Lower lobe of right lung (tissue), 2 donors: ENCODE measurements around the gene PEF1. TPM values are rescaled to one million over a fixed set of nuclear protein-coding genes. Genes with fewer than 3 reads are reported as not detected.

Experiments
- ATAC-seq, 2 donors: fragments of 200-7000 bp; cut with Tn5 transposase; one replicate each; pipeline ENCODE4 v1.9.1; 2020 to 2022; ENCODE audit warnings: mild to moderate bottlenecking in 2 of 2, moderate library complexity in 2 of 2
- DNase-seq: peaks from one replicate; pipeline ENCODE4 v3.0.0-alpha.2; 2020
- H3K27ac ChIP-seq: fragments of 200-600 bp; one replicate; pipeline ENCODE4 v1.8.0; 2022
- H3K27me3 ChIP-seq: fragments of 200-600 bp; one replicate; pipeline ENCODE4 v1.8.0; 2022; ENCODE audit warnings: low read depth
- H3K36me3 ChIP-seq: fragments of 200-600 bp; one replicate; pipeline ENCODE4 v1.8.0; 2022; ENCODE audit warnings: mild to moderate bottlenecking
- H3K4me1 ChIP-seq: fragments of 200-600 bp; one replicate; pipeline ENCODE4 v1.8.0; 2022
- H3K4me3 ChIP-seq: fragments of 200-600 bp; one replicate; pipeline ENCODE4 v1.8.0; 2022; ENCODE audit warnings: mild to moderate bottlenecking
- H3K9me3 ChIP-seq: fragments of 200-600 bp; one replicate; pipeline ENCODE4 v1.8.0; 2022
- intact Hi-C: fragments of 100-400 bp; cut with DNase I; formaldehyde crosslinking; loops from one replicate; pipeline ENCODE4 v1.11.0; 2022
- total RNA-seq: library from RNA; stranded (reverse); fragmentation: NEBNext Ultra II Directional; extraction: Animal tissue kit (Norgen Biotek cat#: 25700); gene quantifications from one replicate; pipeline ENCODE4 v1.2.1, GENCODE V29; 2021
- TF ChIP-seq, protein P1 (sequence below): fragments of 200-600 bp; IDR thresholded peaks from one replicate; pipeline ENCODE4 v1.8.0; 2022; ENCODE audit warnings: antibody characterized with exemption, mild to moderate bottlenecking
- donor health status: DM: no; HTN: yes; CAD: no; lungs with severe emphysema.

Gene PEF1
- total RNA-seq, 1 donor from 2014 or later = 61.6 TPM

DNA sequence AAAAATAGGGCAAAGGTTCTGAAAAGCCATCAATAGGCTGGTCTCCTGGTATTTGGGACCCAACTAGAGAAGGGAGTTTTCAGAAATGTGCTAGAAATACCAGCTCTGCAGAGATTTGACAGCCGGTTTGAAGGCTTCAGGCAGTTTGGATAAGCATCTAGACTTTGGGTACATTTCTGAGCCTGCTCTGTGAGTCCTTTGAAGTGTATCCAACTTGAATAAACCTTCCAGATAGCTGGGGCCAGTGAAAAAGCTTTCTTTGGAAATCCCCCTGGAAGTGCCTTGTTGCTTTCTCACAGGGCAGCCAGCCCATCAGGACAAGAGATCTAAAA lies 6.4 kb upstream of the PEF1 start:
- Histone ChIP-seq H3K9me3 (no peaks in the 10 kb centered on the region), H3K4me3 (no peak overlapping the region), H3K27me3 (no peaks in the 10 kb centered on the region), H3K4me1 (no peaks in the 10 kb centered on the region), H3K27ac (no peak overlapping the region), H3K36me3 (no peaks in the 10 kb centered on the region)
- ATAC-seq = no peak
- intact Hi-C loops = no loop called here
- TF ChIP-seq, protein P1, sequence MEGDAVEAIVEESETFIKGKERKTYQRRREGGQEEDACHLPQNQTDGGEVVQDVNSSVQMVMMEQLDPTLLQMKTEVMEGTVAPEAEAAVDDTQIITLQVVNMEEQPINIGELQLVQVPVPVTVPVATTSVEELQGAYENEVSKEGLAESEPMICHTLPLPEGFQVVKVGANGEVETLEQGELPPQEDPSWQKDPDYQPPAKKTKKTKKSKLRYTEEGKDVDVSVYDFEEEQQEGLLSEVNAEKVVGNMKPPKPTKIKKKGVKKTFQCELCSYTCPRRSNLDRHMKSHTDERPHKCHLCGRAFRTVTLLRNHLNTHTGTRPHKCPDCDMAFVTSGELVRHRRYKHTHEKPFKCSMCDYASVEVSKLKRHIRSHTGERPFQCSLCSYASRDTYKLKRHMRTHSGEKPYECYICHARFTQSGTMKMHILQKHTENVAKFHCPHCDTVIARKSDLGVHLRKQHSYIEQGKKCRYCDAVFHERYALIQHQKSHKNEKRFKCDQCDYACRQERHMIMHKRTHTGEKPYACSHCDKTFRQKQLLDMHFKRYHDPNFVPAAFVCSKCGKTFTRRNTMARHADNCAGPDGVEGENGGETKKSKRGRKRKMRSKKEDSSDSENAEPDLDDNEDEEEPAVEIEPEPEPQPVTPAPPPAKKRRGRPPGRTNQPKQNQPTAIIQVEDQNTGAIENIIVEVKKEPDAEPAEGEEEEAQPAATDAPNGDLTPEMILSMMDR = no peak
- no peak for DNase-seq

DNA sequence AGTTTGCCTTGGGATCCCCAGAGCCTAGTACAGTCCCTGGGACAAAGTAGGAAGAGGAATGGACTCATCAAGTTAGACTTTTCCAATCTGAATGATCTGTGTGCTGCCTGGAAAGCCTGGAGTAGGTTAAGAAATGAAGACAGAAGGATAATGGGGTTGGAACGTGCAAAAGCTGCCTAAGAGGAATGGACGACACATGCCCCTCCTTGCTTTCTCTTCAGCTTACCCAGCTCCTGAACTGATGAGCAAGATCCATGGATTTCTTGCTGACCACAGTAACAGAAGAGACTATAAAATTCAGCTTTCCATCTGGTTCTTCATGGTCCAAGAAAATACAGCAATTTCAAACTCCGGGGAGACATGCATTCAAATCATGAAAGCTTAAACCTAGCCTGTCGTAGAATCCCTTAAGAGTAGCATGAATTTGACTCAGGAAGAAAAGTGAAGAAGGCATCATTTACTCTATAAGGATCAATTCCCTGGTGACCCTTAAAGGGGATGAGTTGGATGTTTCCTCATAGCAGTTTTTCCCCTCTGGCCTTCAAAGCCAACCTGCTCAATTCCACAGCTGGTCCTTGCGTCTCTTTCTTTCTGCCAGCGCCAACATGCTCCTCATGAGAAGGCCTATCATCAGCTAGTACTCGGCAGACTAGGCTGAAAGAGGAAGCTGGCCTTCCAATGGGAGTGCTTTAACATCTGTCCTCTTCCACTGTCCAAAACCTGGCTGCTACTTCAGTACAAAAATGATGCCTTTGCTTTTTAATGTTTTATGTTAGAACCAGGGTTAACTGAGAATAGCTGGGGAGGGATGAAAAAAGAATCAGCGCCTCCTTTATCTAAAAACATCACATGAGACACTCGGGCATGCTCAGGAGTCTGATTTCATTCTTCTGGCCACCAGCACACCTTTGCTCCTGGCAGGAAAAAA lies 5.7 kb upstream of the PEF1 start:
- DNase-seq (no peak), ATAC-seq (no peak)
- Histone ChIP-seq H3K4me3 (no peak overlapping the region), H3K9me3 (no peaks in the 10 kb centered on the region), H3K27ac (no peak overlapping the region), H3K36me3 (no peaks in the 10 kb centered on the region), H3K4me1 (peaks cover 5% of the 10 kb centered on the region), H3K27me3 (no peaks in the 10 kb centered on the region)
- TF ChIP-seq, protein P1 = no peak
- intact Hi-C loops = no loop called here

DNA sequence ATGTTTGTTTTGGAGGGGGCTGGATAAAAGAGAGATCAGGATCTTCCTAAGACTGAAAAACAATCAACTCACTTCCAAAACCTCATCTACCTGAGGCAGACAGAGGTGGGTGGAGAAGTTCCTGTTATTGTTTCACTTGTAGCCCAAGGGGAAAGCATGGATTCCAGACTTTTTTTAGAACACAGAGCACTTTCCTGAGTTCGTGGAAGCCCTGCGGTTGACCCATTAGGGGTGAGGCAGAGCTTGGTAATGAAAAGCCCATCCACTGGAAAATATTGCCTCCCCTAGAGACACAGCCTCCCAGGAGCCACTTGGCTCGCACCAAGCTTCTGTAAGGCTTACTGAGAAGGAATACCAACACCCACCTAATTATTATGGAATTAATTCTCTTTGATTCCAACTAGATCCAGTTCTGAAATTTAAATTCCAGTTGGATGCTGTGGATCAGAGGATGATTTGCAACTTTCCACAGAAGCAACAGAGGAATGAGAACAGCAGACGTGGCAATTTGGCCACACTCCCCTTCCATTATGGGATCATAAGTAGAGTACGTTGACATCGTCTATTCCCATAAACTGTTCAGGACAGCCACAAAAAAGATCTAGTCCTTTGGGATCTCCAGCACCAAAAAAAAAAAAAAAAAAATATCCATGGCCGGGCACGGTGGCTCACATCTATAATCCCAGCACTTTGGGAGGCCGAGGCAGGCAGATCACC lies 4.1 kb upstream of the PEF1 start:
- H3K4me3 ChIP-seq = no peak overlapping the region
- no peak for ATAC-seq
- no peak for DNase-seq
- no peak overlapping the region for H3K27ac ChIP-seq
- no peaks in the 10 kb centered on the region for H3K36me3 ChIP-seq
- no peaks in the 10 kb centered on the region for H3K27me3 ChIP-seq
- H3K4me1 ChIP-seq = peaks cover 10% of the 10 kb centered on the region
- TF ChIP-seq, protein P1 = no peak
- intact Hi-C loops = no loop called here
- no peaks in the 10 kb centered on the region for H3K9me3 ChIP-seq

DNA sequence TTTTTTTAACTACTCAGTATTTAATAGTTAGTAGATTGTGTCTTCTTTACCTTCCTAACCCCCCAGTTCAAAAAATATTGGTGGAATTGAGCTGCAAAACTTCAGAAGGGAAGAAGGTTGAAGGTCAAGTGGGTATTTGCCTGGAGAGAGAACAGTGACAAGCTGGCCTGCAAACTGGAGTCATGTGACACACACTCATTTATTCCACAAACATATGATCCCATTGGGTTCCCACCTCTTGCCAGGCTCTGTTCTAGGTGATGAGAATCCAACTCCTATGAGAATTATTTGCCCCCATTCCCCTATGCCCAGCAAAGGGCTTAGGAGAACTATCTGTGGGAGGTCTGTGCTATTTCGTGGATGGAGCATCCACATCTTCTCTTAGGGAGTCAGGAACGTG lies 3.5 kb upstream of the PEF1 start:
- ATAC-seq = no peak
- H3K27ac ChIP-seq = no peak overlapping the region
- TF ChIP-seq, protein P1 = no peak

DNA sequence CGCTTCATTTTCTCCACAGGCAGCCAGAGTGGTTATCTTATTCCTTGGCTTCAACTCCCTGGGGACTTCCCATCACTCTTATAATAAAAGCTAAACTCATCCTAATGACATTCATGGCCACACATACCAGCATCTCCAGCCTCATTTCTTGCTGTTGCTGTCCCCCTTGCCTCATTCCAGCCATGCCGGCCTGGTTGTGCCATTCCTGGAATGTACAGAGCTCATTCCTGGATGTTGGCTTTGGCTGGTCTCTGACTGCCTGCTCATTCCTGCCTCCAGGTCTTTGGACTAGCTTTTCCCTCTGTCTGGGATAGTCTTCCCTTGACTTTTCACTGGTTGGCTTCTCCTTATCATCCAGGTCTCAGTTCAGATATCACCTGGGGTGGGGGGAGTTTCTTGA lies 2.4 kb upstream of the PEF1 start:
- Histone ChIP-seq H3K4me3 (no peak overlapping the region), H3K9me3 (no peaks in the 10 kb centered on the region), H3K36me3 (no peaks in the 10 kb centered on the region), H3K27me3 (no peaks in the 10 kb centered on the region), H3K27ac (no peak overlapping the region), H3K4me1 (peaks cover 25% of the 10 kb centered on the region)
- ATAC-seq (no peak), DNase-seq (no peak)
- TF ChIP-seq, protein P1 = no peak
- intact Hi-C loops = no loop called here

More for the DNA sequence above, 3.5 kb upstream of the PEF1 start:
- DNase-seq = no peak
- no peaks in the 10 kb centered on the region for H3K36me3 ChIP-seq
- H3K4me3 ChIP-seq = no peak overlapping the region
- peaks cover 16% of the 10 kb centered on the region for H3K4me1 ChIP-seq
- intact Hi-C loops = no loop called here
- no peaks in the 10 kb centered on the region for H3K9me3 ChIP-seq
- no peaks in the 10 kb centered on the region for H3K27me3 ChIP-seq
